Inferior parietal cortex (tissue), 1 donor: ENCODE results near the gene PLIN3.
A peak's percentile ranks its signal among the peaks of the same experiment; 100 is the strongest.
"Not testable (repeated sequence)": the region's sequence is repeated elsewhere in the genome, so short reads cannot be mapped to it uniquely, and the experiment has no call there.

ENCODE experiments used
- DNase-seq: peaks from one replicate; pipeline ENCODE4 v3.0.0-alpha.2; 2016; ENCODE audit errors: extremely low spot score

The PLIN3 gene

GRCh38 chr19:4891066-4891465 lies 23.6 kb upstream of the PLIN3 start:
- DNase-seq: no peak

DNA sequence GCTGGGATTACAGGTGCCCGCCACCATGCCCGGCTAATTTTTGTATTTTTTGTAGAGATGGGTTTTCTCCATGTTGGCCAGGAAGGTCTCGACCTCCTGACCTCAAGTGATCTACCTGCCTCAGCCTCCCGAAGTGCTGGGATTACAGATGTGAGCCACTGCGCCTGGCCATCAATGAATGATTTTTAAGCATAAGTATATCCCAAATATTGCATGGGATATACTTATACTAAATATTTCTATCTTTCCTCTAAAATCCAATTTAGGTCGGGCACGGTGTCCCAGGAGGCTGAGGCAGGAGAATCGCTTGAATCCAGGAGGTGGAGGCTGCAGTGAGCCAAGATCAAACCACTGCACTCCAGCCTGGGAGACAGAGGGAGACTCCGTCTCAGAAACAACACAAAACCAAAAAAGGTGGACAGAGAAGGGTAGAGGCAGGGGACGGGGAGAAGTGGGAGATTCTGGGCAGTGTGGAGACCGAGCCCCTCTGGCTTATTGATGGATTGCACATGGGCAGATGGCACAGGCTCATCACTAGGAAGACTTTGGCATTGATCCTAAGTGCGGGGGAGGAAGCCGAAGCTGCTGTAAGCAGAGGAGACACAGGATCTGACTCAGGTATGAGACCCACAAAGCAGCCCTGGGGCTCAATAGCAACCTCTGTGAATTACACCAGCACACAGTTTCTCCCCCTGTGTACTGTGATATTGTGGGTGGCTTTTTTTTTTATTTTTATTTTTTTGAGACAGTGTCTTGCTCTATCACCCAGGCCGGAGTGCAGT lies 21.8 kb upstream of the PLIN3 start:
- no peak for DNase-seq

DNA sequence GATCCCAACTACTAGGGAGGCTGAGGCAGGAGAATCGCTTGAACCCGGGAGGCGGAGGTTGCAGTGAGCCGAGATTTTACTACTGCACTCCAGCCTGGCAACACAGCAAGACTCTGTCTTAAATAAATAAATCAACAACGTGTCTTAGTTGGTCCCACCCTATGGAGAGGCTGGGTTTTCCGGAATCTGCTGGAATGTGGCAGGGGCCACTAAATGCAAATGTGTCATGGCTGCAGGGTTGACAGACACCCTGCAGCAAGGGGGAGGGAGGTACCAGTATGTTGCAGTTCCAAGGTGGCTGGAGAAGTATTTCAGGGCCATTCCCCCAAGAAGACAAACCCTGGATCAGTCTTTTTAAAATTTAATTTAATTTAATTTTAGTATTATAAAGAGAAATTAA lies 20.3 kb upstream of the PLIN3 start:
- not testable (repeated sequence) for DNase-seq

GRCh38 chr19:4884993-4885392 lies 17.5 kb upstream of the PLIN3 start:
- DNase-seq: not testable (repeated sequence)

DNA sequence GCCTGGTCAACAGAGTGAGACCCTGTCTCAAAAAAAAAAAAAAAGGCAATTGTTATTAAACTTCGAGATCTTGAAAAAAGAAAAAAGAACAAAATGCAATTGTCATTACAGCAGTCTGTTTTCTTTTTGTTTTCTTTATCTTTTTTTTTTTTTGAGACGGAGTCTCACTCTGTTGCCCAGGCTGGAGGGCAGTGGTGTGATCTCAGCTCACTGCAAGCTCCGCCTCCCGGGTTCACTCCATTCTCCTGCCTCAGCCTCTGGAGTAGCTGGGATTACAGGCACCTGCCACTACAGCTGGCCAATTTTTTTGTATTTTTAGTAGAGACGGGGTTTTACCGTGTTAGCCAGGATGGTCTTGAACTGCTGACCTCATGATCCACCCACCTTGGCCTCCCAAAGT lies 15.4 kb upstream of the PLIN3 start:
- DNase-seq: not testable (repeated sequence)

GRCh38 chr19:4879041-4879440 lies 11.6 kb upstream of the PLIN3 start:
- DNase-seq: no peak

DNA sequence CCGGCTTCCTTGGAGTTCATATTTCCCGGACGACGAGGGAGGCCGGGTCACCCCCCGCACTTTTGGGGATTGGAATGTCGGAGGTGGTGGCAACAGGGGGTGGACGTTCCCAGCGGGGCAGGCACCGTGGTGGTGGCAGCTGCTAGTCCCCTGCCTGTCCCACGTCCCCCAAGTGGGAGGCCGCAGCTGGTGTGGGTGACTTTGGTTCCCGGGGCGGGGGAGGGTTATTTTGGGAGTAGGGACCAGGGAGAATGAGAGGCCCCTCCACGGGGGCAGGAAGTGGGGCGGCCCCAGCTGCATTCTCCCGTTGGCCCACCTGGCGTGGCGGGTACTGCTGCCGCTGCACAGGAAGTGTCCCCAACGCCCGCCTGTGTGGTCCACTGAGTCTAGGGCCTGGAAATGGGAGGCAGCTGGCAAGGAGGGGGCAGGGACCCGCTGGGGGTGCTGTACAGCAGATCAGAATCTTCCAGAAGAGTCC lies 11.1 kb upstream of the PLIN3 start:
- DNase-seq: peak; percentile 37

DNA sequence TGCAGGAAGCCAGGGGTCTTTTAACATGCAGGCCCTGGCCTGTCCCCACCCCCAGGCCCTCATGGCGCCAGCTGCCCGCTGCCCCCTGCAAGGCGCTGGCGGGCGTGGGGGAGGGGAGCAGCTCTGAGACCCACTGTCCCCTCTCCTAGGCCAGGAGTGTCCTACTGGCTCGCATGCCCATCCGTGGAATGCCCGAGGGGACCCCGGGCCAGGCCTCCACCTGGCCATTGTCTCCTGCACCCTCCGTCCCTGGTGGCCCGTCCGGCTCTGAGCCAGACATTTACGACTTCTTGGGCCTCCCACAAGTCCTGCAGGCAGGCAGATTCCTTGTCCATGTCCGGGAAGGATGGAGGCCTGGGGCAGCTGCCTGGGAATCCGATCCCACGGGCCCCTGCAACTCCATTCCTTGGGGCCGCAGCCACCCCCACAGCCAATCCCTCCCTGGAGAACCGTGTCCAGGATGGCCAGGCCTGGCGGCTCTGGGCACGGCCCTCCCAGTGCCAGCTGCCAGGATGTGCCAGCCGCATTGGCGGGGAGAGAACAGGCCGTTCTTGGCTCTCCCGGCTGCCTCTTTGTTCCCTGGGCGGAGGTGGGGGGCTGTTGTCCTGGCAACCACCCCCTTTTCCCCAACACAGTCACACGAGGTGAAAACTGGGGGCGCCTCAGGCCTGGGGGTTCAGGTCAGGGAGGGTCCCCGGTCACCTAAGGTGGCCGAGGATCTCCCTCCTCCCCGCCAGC lies 10.5 kb upstream of the PLIN3 start:
- peak; percentile 87 for DNase-seq

- no peak for DNase-seq
Observed at GRCh38 chr19:4873930-4874329, 6.5 kb upstream of the PLIN3 start.

GRCh38 chr19:4871711-4872110 lies 4.2 kb upstream of the PLIN3 start:
- DNase-seq: no peak

- no peak for DNase-seq
Observed at GRCh38 chr19:4870025-4870700, 2.7 kb upstream of the PLIN3 start.

DNA sequence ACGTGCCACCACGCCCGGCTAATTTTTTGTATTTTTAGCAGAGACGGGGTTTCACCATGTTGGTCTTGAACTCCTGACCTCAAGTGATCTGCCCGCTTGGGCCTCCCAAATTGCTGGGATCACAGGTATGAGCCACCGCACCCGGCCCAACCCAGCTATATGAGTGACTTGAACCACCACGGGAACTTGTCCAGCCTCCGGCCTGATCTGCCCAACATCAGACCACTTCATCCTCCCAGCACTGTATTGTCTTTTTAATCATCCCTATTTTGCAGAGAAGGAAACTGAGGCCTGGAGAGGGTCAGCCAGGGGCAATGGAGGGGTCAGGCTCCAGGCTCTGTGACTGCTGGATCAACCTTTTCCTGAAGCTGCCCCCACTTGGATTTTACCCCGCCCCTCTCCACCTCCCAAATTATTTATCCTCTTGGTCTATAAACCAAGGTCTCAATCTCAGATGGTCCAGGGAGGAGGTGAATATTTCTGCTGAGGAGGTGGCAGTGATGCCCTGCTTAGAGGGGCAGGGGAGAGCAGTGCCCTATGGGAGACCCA lies 893 bp upstream of the PLIN3 start:
- no peak for DNase-seq

DNA sequence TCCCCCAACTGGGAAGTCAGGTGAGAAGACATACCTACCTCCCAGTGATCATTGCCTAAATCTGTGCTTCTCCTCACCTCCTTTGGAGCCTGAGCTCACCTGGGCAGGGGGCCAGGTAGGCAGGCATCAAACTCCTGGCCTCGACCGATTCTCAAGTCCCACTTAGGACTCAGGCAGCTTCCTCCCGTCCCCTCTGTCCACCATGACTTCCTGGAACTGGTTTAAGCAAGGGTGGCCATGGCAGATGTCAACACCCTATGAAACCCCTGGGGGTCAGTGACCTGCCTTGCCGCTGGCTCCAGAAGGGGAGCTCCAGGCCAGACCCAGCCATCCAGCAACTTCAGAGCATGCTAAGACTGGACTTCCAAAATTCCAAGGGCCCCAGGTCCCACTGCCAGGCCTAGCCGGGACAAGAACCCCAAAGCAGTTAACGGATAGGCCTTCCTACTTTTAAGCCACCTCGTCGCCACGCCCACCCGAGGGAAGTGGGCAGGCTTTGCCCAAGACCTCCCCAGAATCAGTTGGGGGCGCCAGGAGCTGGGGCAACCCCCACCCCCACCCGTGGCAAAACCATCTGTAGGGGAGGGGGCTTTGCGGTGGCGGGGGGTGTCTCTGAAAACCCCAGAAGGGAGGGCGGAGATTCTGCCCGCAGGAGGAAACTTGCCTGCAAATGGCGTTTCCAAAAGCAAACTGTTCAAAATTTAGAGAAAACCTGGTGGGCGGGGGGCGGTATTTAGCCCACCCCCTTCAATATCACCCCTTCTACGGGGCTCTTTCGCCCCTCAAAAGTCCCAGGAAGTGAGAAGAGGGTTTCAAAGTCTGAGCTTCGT lies 657 bp downstream of the PLIN3 start:
- DNase-seq: no peak

- DNase-seq: no peak
Observed at GRCh38 chr19:4861147-4861546, 6.3 kb downstream of the PLIN3 start.

GRCh38 chr19:4859697-4860096 lies 7.8 kb downstream of the PLIN3 start:
- no peak for DNase-seq

DNA sequence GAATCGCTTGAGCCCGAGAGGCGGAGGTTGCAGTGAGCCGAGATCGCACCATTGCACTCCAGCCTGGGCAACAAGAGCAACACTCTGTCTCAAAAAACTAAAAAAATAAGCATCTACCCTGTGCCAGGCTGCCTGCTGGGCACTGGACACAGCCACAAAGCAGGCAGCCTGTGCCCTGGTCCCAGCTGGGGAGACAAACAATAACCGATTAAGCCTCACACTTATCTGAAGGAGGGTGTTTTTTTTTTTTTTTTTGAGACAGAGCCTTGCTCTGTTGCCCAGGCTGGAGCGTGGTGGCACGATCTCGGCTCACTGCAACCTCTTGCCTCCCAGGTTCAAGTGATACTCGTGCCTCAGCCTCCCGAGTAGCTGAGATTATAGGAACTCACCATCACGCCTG lies 11.0 kb downstream of the PLIN3 start:
- DNase-seq: not testable (repeated sequence)

DNA sequence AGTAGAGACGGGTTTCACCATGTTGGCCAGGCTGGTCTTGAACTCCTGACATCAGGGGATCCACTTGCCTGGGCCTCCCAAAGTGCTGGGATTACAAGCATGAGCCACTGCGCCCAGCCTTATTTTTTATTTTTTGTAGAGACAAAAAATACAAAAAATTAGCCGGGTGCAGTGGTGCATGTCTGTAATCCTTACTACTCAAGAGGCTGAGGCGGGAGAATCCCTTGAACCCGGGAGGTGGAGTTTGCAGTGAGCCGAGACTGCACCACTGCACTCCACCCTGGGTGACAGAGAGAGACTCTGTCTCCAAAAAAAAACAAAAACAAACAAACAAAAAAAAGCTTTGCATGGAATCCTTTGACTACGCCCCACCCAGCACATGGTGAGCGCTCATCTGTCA lies 14.0 kb downstream of the PLIN3 start:
- DNase-seq: not testable (repeated sequence)

DNA sequence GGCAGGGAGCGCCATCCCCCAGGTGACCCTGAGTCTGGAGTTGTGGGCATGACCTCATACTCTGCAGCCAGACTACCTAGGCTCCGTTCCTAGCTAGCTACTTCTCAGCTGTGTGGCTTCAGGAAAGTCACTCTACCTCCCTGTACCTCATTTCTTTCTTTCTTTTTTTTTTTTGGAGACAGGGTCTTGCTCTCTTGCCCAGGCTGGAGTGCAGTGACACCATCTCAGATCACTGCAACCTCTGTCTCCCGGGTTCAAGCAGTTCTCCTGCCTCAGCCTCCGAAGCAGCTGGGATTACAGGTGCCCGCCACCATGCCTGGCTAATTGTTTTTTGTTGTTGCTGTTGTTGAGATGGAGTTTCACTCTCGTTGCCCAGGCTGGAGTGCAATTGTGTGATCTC lies 15.0 kb downstream of the PLIN3 start:
- no peak for DNase-seq

GRCh38 chr19:4851551-4852290 lies 15.7 kb downstream of the PLIN3 start:
- peak; percentile 72 for DNase-seq

DNA sequence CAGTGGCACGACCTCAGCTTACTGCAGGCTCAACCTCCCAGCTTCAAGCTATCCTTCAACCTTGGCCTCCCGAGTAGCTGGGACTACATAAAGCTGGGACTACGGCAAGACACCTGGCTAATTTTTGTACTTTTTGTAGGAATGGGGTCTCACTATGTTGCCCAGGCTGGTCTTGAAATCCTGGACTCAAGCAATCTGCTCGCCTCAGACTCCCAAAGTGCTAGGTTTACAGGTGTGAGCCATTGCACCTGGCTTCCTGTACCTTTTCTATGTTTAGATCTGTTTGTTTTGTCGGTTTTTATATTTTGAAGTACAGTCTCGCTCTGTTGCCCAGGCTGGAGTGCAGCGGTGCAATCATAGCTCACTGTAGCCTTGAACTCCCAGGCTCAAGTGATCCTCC lies 18.4 kb downstream of the PLIN3 start:
- no peak for DNase-seq
